SU-DHL-6 (cell line): ENCODE measurements around the gene OXER1.

Experiments used
- H2AFZ ChIP-seq: fragments of 200-600 bp; sonication (generic); 2 replicates; pipeline ENCODE4 v1.6.1; 2014; ENCODE audit warnings: low read depth, mild to moderate bottlenecking, moderate library complexity, mixed read lengths, antibody characterized with exemption, low read length; ENCODE audit not compliant: severe bottlenecking
- H3F3A ChIP-seq: fragments of 200-600 bp; shearing (Covaris generic); 2 replicates; pipeline ENCODE4 v1.6.0; 2016; ENCODE audit warnings: antibody characterized with exemption, mild to moderate bottlenecking; ENCODE audit not compliant: insufficient read depth
- H3K27ac ChIP-seq: fragments of 200-600 bp; sonication (generic); 2 replicates; pipeline ENCODE4 v1.5.1; 2016; ENCODE audit warnings: low read depth, mild to moderate bottlenecking, low read length, moderate library complexity, mixed read lengths
- H3K27me3 ChIP-seq: fragments of 200-600 bp; sonication (generic), shearing (Covaris generic); 2 replicates; pipeline ENCODE4 v1.6.0; 2014; ENCODE audit warnings: mild to moderate bottlenecking, low read length
- H3K36me3 ChIP-seq: fragments of 200-600 bp; sonication (generic); 2 replicates; pipeline ENCODE4 v1.6.1; 2014; ENCODE audit warnings: mild to moderate bottlenecking, low read length, mixed read lengths
- H3K4me2 ChIP-seq: fragments of 300-600, 200-600 bp; shearing (Covaris generic), sonication (generic); 2 replicates; pipeline ENCODE4 v1.6.0; 2014; ENCODE audit warnings: low read length, low read depth, mild to moderate bottlenecking; ENCODE audit not compliant: poor library complexity, severe bottlenecking
- H3K4me3 ChIP-seq: fragments of 200-600 bp; sonication (generic); 2 replicates; pipeline ENCODE4 v1.5.1; 2014; ENCODE audit warnings: antibody characterized with exemption, low read length, mild to moderate bottlenecking, mixed read lengths; ENCODE audit not compliant: insufficient read depth, poor library complexity, severe bottlenecking
- H3K79me2 ChIP-seq: fragments of 200-600 bp; sonication (generic); 2 replicates; pipeline ENCODE4 v1.6.1; 2014; ENCODE audit warnings: mild to moderate bottlenecking, low read length, moderate library complexity; ENCODE audit not compliant: insufficient read depth
- H3K9ac ChIP-seq: fragments of 200-600 bp; sonication (generic); 2 replicates; pipeline ENCODE4 v1.7.0; 2014; ENCODE audit warnings: mild to moderate bottlenecking, low read length
- H3K9me2 ChIP-seq: fragments of 200-600 bp; sonication (generic); replicated peaks from 2 replicates; pipeline ENCODE4 v1.6.1; 2014; ENCODE audit warnings: low read length; ENCODE audit not compliant: insufficient read depth
- H3K9me3 ChIP-seq: fragments of 200-600 bp; sonication (generic); 2 replicates; pipeline ENCODE4 v1.6.1; 2014; ENCODE audit warnings: low read length, mixed read lengths; ENCODE audit not compliant: insufficient read depth
- H4K20me1 ChIP-seq: fragments of 200-600 bp; sonication (generic); 2 replicates; pipeline ENCODE4 v1.6.1; 2014; ENCODE audit warnings: low read depth, mild to moderate bottlenecking, antibody characterized with exemption, low read length, moderate library complexity, mixed read lengths
- CTCF ChIP-seq: fragments of 200-600 bp; sonication (generic); IDR thresholded peaks from one replicate; pipeline ENCODE4 v1.5.1; 2017; ENCODE audit warnings: antibody characterized with exemption, mild to moderate bottlenecking, low read length, moderate library complexity; ENCODE audit not compliant: insufficient read depth, poor library complexity, severe bottlenecking
- EZH2phosphoT487 ChIP-seq: fragments of 200-600 bp; sonication (generic), shearing (Covaris generic); conservative IDR thresholded peaks from 2 replicates; pipeline ENCODE4 v1.6.1; 2018; ENCODE audit warnings: mild to moderate bottlenecking, antibody characterized with exemption, low read length, moderate library complexity, mixed read lengths

OXER1 gene

GRCh38 chr2:42768706-42769256, 4.8 kb upstream of the OXER1 start:
- Histone ChIP-seq H3K4me2 (no peak overlapping the region), H2AFZ (no peak overlapping the region), H3K27me3 (no peaks in the 10 kb centered on the region), H3F3A (no peaks in the 10 kb centered on the region; the same call in 1 of the 2 replicates), H3K9me2 (no peaks in the 10 kb centered on the region), H3K9me3 (no peaks in the 10 kb centered on the region), H4K20me1 (no peaks in the 10 kb centered on the region), H3K27ac (no peak overlapping the region), H3K79me2 (no peaks in the 10 kb centered on the region), H3K4me3 (no peak overlapping the region), H3K36me3 (no peaks in the 10 kb centered on the region), H3K9ac (no peak overlapping the region)
- TF ChIP-seq CTCF (no peak), EZH2phosphoT487 (no peak)

- Histone ChIP-seq H3K27ac (no peak overlapping the region), H3K4me3 (no peak overlapping the region), H3K4me2 (no peak overlapping the region), H3K9me2 (no peaks in the 10 kb centered on the region), H3K27me3 (no peaks in the 10 kb centered on the region), H3K9ac (no peak overlapping the region), H3F3A (no peaks in the 10 kb centered on the region; the same call in 1 of the 2 replicates), H3K79me2 (no peaks in the 10 kb centered on the region), H3K36me3 (no peaks in the 10 kb centered on the region), H4K20me1 (no peaks in the 10 kb centered on the region), H3K9me3 (no peaks in the 10 kb centered on the region), H2AFZ (no peak overlapping the region)
- no peak for TF ChIP-seq EZH2phosphoT487
- no peak for TF ChIP-seq CTCF
These were observed 4.2 kb upstream of the OXER1 start for GRCh38 chr2:42767899-42768705.

GRCh38 chr2:42767080-42767898, 3.4 kb upstream of the OXER1 start:
- Histone ChIP-seq H3K27ac (no peak overlapping the region), H3F3A (no peaks in the 10 kb centered on the region)
- TF ChIP-seq CTCF: no peak

More at GRCh38 chr2:42767080-42767898, 3.4 kb upstream of the OXER1 start:
- no peaks in the 10 kb centered on the region for H3K9me2 ChIP-seq
- no peak overlapping the region for H3K9ac ChIP-seq
- H4K20me1 ChIP-seq: no peaks in the 10 kb centered on the region
- H3K79me2 ChIP-seq: no peaks in the 10 kb centered on the region
- H3K4me2 ChIP-seq: no peak overlapping the region
- no peaks in the 10 kb centered on the region for H3K27me3 ChIP-seq
- H2AFZ ChIP-seq: no peak overlapping the region
- no peak overlapping the region for H3K4me3 ChIP-seq
- no peaks in the 10 kb centered on the region for H3K9me3 ChIP-seq
- no peaks in the 10 kb centered on the region for H3K36me3 ChIP-seq
